Sigmoid colon (tissue), 7 donors: ENCODE results near the gene IFI27. TPM values are rescaled to one million over a fixed set of nuclear protein-coding genes. Genes with fewer than 3 reads are reported as not detected.
A peak's percentile ranks its signal among the peaks of the same experiment; 100 is the strongest.

Experiments used
- DNase-seq: peaks from one replicate; pipeline ENCODE4 v3.0.0-alpha.2; 2019
- H3K27ac ChIP-seq, 4 donors: fragments of 200-600 bp; sonication (generic); one replicate each; pipeline ENCODE4 v1.5.1; 2016 to 2019; ENCODE audit warnings: mild to moderate bottlenecking in 1 of 4
- H3K27me3 ChIP-seq, 3 donors: fragments of 200-600 bp; sonication (generic); one replicate each; pipeline ENCODE4 v1.5.1; 2019; ENCODE audit warnings: mild to moderate bottlenecking in 1 of 3
- H3K36me3 ChIP-seq, 4 donors: fragments of 200-600 bp; sonication (generic); one replicate each; pipeline ENCODE4 v1.5.1; 2016 to 2019
- H3K4me1 ChIP-seq, 4 donors: fragments of 200-600 bp; sonication (generic); one replicate each; pipeline ENCODE4 v1.5.1; 2017 to 2019
- H3K4me3 ChIP-seq, 4 donors: fragments of 200-600 bp; sonication (generic); one replicate each; pipeline ENCODE4 v1.5.1; 2017 to 2019; ENCODE audit warnings: mild to moderate bottlenecking in 2 of 4, moderate library complexity in 1 of 4
- H3K9me3 ChIP-seq, 4 donors: fragments of 200-600 bp in 3 of 4; sonication (generic) in 3 of 4; one replicate each; pipeline versions ENCODE4 v1.5.1 to v1.6.1; 2013 to 2019
- CTCF ChIP-seq, 4 experiments: fragments of 450-650 bp in 3 of 4; fragments of 200-600 bp in 1 of 4; IDR thresholded peaks; one replicate each; pipeline ENCODE4 v1.5.1; 2016 to 2019; ENCODE audit warnings: antibody characterized with exemption in 4 of 4, mild to moderate bottlenecking in 3 of 4, moderate library complexity in 2 of 4
- EP300 ChIP-seq, 4 donors: sonication (generic); formaldehyde crosslinking; IDR thresholded peaks; one replicate each; pipeline ENCODE4 v1.6.1; 2017; ENCODE audit warnings: antibody characterized with exemption in 4 of 4
- POLR2A ChIP-seq, 2 donors: fragments of 450-650 bp; IDR thresholded peaks; one replicate each; pipeline ENCODE4 v1.6.1; 2016; ENCODE audit warnings: antibody characterized with exemption in 2 of 2, mild to moderate bottlenecking in 2 of 2, moderate library complexity in 2 of 2
- POLR2AphosphoS5 ChIP-seq, 4 donors: sonication (generic); formaldehyde crosslinking; IDR thresholded peaks; one replicate each; pipeline ENCODE4 v1.6.1; 2017; ENCODE audit warnings: antibody characterized with exemption in 4 of 4
- WGBS, 2 donors: extraction: QIAGEN DNeasy Blood & Tissue Kit; methylation state at CpG; one replicate each; pipeline ENCODE4 v1.1.7; 2013; 5-methylcytosine and 5-hydroxymethylcytosine counted together
- intact Hi-C: fragments of 100-400 bp; cut with DNase I; formaldehyde crosslinking; loops from one replicate; pipeline ENCODE4 v1.15.1; 2023
- polyA plus RNA-seq, 3 donors: library from polyadenylated mRNA; stranded (reverse); fragments of 200-250 nt; gene quantifications; one replicate each; pipeline ENCODE4 v1.2.3, GENCODE V29; 2013
- total RNA-seq, 4 donors: library from RNA; depleted of rRNA; stranded (reverse); fragments of >200 nt; gene quantifications; one replicate each; pipeline ENCODE4 v1.1.0, GENCODE V29; 2016
- donor health status: healthy with polysubstance abuse.
- donor health status: Bipolar disorder and iron deficiency.
- donor health status: healthy.

IFI27 gene
- total and polyA plus RNA-seq, 7 donors = 25.2 to 3,562 (median 183) TPM

- 1 to 2% methylated on average over 27 of the region's 27 CpGs for WGBS, 2 donors
- peak; percentile 88 for DNase-seq
- Histone ChIP-seq H3K36me3 (no peaks in the 10 kb centered on the region), H3K27ac (peak within 1 kb of the TSS; percentile 77 to 88 (median 80)), H3K4me3 (peak within 1 kb of the TSS; percentile 26 to 61 (median 56)), H3K4me1 (peaks cover 0 to 20% (median 12%) of the 10 kb centered on the region in 4 donors), H3K9me3 (no peaks in the 10 kb centered on the region), H3K27me3 (no peaks in the 10 kb centered on the region)
- intact Hi-C loops = loop anchor here (2.0 kb wide), 1 partner anchor 48 kb away; the partner anchor contains the start of genes DDX24 and IFI27L1
- TF ChIP-seq POLR2AphosphoS5 (IDR thresholded peaks at IDR 0.05) = peak in 2 of 4 donors; percentile 14 to 62
- TF ChIP-seq EP300 (IDR thresholded peaks at IDR 0.05) = no peak
- TF ChIP-seq CTCF (IDR thresholded peaks at IDR 0.05) = peak in 3 of 4 experiments; percentile 29 to 53 (median 44)
Observed at GRCh38 chr14:94129111-94129757, 18.7 kb downstream of the IFI27 start, which contains the start of gene IFI27L2. TSS of gene IFI27L2 (minus strand) at chr14:94129604. CDS start at chr14:94129564, 40 bp downstream.

GRCh38 chr14:94129758-94130414 lies 19.4 kb downstream of the IFI27 start:
- Histone ChIP-seq H3K4me3 (peak overlapping the region; percentile 26 to 61 (median 56)), H3K27ac (peak overlapping the region; percentile 77 to 88 (median 80)), H3K9me3 (no peaks in the 10 kb centered on the region), H3K36me3 (no peaks in the 10 kb centered on the region), H3K4me1 (peaks cover 0 to 20% (median 12%) of the 10 kb centered on the region in 4 donors), H3K27me3 (no peaks in the 10 kb centered on the region)
- WGBS, 2 donors = 1% methylated on average over 12 of the region's 12 CpGs
- intact Hi-C loops = loop anchor here (2.0 kb wide), 1 partner anchor 49 kb away; the partner anchor contains the start of genes DDX24 and IFI27L1
- TF ChIP-seq POLR2A (IDR thresholded peaks at IDR 0.05) = no peak
- no peak for TF ChIP-seq EP300 (IDR thresholded peaks at IDR 0.05)
- TF ChIP-seq CTCF (IDR thresholded peaks at IDR 0.05) = no peak
- TF ChIP-seq POLR2AphosphoS5 (IDR thresholded peaks at IDR 0.05) = no peak
- no peak for DNase-seq

- intact Hi-C loops = no loop called here
- H3K36me3 ChIP-seq = no peaks in the 10 kb centered on the region
- no peak for DNase-seq
- WGBS, 2 donors = 45 to 46% methylated on average over 4 of the region's 4 CpGs
- TF ChIP-seq POLR2AphosphoS5 (IDR thresholded peaks at IDR 0.05) = no peak
- peak; percentile 20 to 77 (median 54) for TF ChIP-seq CTCF (IDR thresholded peaks at IDR 0.05)
- no peaks in the 10 kb centered on the region for H3K27me3 ChIP-seq
- no peaks in the 10 kb centered on the region for H3K9me3 ChIP-seq
- peaks cover 0 to 24% (median 12%) of the 10 kb centered on the region in 4 donors for H3K4me1 ChIP-seq
- H3K4me3 ChIP-seq = no peak overlapping the region
- H3K27ac ChIP-seq = no peak overlapping the region
Observed at GRCh38 chr14:94132285-94132887, 21.9 kb downstream of the IFI27 start.

- DNase-seq = no peak
- TF ChIP-seq POLR2A (IDR thresholded peaks at IDR 0.05) = no peak
- Histone ChIP-seq H3K4me1 (peaks cover 0 to 4% (median 0%) of the 10 kb centered on the region in 4 donors), H3K9me3 (no peaks in the 10 kb centered on the region), H3K36me3 (no peaks in the 10 kb centered on the region), H3K27ac (no peak overlapping the region), H3K27me3 (no peaks in the 10 kb centered on the region), H3K4me3 (no peak overlapping the region)
- WGBS, 2 donors = 71 to 86% methylated on average over 4 of the region's 4 CpGs
- intact Hi-C loops = loop anchor here (5.0 kb wide), 1 partner anchor 193 kb away; no protein-coding TSS in a partner anchor
Observed at GRCh38 chr14:94135476-94135875, 24.9 kb downstream of the IFI27 start.
